Erythroblast (primary cell): Measurements from ENCODE around the gene MMEL1.

Source experiments
- GATA1 ChIP-seq: IDR thresholded peaks from 2 replicates; pipeline ENCODE4 v1.6.1; 2011; ENCODE audit warnings: low read depth, mild to moderate bottlenecking, control low read depth, low read length, moderate library complexity
- POLR2A ChIP-seq: IDR thresholded peaks from 2 replicates; pipeline ENCODE4 v1.6.1; 2011; ENCODE audit warnings: mild to moderate bottlenecking, low read length

DNA sequence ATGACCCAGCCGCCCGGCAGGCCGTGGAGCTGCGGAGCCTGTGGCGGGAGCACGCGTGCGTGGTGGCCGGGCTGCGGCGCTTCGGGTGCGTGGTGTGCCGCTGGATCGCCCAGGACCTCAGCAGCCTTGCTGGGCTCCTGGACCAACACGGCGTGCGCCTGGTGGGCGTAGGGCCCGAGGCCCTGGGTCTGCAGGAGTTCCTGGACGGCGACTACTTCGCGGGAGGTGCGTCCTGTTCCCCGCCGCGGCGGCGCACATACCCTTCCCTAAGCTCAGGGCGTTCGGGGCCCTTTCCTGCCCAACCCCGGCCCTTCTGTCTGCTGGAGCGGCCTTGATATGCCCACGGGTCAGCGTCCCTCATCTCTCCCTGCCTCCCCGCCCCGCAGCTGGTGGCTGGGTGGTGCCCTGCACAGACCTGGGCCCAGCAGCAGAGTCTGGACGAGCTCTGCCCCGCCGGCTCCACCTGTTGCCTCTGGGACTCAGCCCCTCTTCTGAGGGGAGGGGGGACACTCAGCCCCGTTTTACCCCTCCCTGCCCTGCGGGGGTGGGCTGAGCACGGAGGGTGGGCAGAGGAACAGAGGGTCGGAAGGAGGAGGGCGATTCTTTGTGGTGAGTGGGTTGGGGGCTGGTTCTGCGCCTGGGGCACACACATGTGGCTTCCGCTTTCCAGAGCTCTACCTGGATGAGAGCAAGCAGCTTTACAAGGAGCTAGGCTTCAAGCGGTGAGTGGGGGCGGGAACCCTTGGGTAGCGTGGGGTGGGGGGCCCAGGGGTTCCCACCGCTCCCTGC is 45.6 kb downstream of the MMEL1 start:
- no peak for TF ChIP-seq POLR2A
- TF ChIP-seq GATA1, result no peak
